ENCODE measurements around the gene ITPR2. TPM values are rescaled to one million over a fixed set of nuclear protein-coding genes. Genes with fewer than 3 reads are reported as not detected.
A peak's percentile ranks its signal among the peaks of the same experiment; 100 is the strongest.

Gene ITPR2
- total and polyA plus RNA-seq, 2 of the 8 experiments (the other 6 are each of a cell fraction or from before 2014, with no cell fraction given): 4.1 to 48.3 TPM

DNA sequence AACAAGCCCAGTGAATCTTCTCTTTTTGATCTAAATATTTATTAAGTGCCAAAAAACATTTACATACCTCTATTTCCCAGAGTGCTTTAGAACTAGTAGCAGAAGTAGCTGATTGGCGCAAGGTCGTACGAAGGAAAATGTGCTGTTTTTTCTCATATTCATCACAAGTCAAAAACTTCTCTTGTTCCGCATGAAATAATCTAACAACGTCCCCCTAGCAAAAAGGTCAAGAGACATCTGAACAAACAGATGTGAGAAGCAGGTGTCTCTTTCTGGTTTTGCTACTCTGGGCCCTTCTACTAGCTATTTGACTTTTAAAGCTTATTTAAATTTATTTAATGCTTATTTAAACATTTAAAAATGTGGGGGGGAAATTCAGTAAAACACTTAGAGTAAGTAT lies 117.8 kb downstream of the ITPR2 start:
- no peak overlapping the region for H3K4ac ChIP-seq (replicated peaks; ENCODE audit: insufficient read length, low read depth, low read length)
- H2BK5ac ChIP-seq (ENCODE audit: low read depth, low read length): no peak overlapping the region
- no peak overlapping the region for H3K18ac ChIP-seq (ENCODE audit: extremely low read depth, low read length)
- H3K23me2 ChIP-seq (ENCODE audit: low read depth, low read length): no peaks in the 10 kb centered on the region
- H4K8ac ChIP-seq (ENCODE audit: extremely low read depth, insufficient read depth, low read length): no peak overlapping the region
- H2BK120ac ChIP-seq (replicated peaks; ENCODE audit: low read depth, low read length): no peak overlapping the region
- H3K4me3 ChIP-seq (ENCODE audit: extremely low read depth in 1 of 4, insufficient read depth in 2 of 4, low read depth in 3 of 4, low read length in 4 of 4): no peak overlapping the region
- H2BK15ac ChIP-seq (ENCODE audit: low read length): no peak overlapping the region
- H3K36me3 ChIP-seq (ENCODE audit: control insufficient read depth in 2 of 4, insufficient read depth in 4 of 4, low read length in 3 of 4): peaks cover 0 to 2% (median under 1%) of the 10 kb centered on the region in 4 experiments; a peak in 2 of 8 replicates
- no peak overlapping the region for H2AFZ ChIP-seq (ENCODE audit: low read length)
- no peak overlapping the region for H2BK20ac ChIP-seq (ENCODE audit: low read length)
- no peak overlapping the region for H2AK5ac ChIP-seq (ENCODE audit: low read depth, low read length)
- no peaks in the 10 kb centered on the region for H3K27me3 ChIP-seq (replicated peaks in 1 of 4; ENCODE audit: control insufficient read depth in 3 of 4, extremely low read depth in 1 of 4, insufficient read depth in 3 of 4, low read length in 3 of 4)
- H3K27ac ChIP-seq (ENCODE audit: low read depth, low read length): no peak overlapping the region
- H3K23ac ChIP-seq (ENCODE audit: insufficient read length): no peak overlapping the region
- H4K20me1 ChIP-seq (replicated peaks in 1 of 2; ENCODE audit: control insufficient read depth in 1 of 2, insufficient read depth in 2 of 2, low read length in 2 of 2): no peaks in the 10 kb centered on the region
- no peak overlapping the region for H4K5ac ChIP-seq (ENCODE audit: insufficient read length, low read depth, low read length)
- no peaks in the 10 kb centered on the region for H3K9me3 ChIP-seq (ENCODE audit: insufficient read depth in 2 of 2, low read depth in 1 of 2, low read length in 1 of 2)
- no peak overlapping the region for H2BK12ac ChIP-seq (ENCODE audit: low read depth, low read length)
- H3K4me1 ChIP-seq (replicated peaks in 1 of 4; ENCODE audit: control insufficient read depth in 3 of 4, insufficient read depth in 4 of 4, low read length in 3 of 4): peaks cover 0 to 12% (median 3%) of the 10 kb centered on the region in 4 experiments; a peak in 4 of 7 replicates
- ChIA-PET CTCF (ENCODE audit: partially characterized antibody) (interaction anchor here (0.5 to 1.8 kb wide), 4 partner anchors 12 to 710 kb away, joined by 3 to 5 read pairs (median 4); no protein-coding TSS in a partner anchor), POLR2A (ENCODE audit: partially characterized antibody) (no interaction called here)
- no peak overlapping the region for H4K91ac ChIP-seq (replicated peaks; ENCODE audit: insufficient read length, low read length)
- H3K4me2 ChIP-seq (ENCODE audit: insufficient read depth in 1 of 2, low read depth in 2 of 2, low read length in 2 of 2): no peak overlapping the region
- TF ChIP-seq SAP30 (IDR thresholded peaks at IDR 0.05; ENCODE audit: insufficient read depth, insufficient replicate concordance, low read length) (no peak), PHF8 (conservative IDR thresholded peaks at IDR 0.05; ENCODE audit: low read depth, low read length) (no peak), CTBP2 (IDR thresholded peaks at IDR 0.05; ENCODE audit: borderline replicate concordance, insufficient read depth, insufficient read length, low read length) (no peak), JUND (IDR thresholded peaks at IDR 0.05; ENCODE audit: low read length) (no peak), RAD21 (IDR thresholded peaks at IDR 0.05 in 1 of 2, conservative IDR thresholded peaks at IDR 0.05 in 1 of 2; ENCODE audit: low read depth in 2 of 2, low read length in 2 of 2) (no peak), CREB1 (IDR thresholded peaks at IDR 0.05) (no peak), CHD1 (IDR thresholded peaks at IDR 0.05; ENCODE audit: low read depth, low read length) (no peak), SP4 (IDR thresholded peaks at IDR 0.05; ENCODE audit: low read length) (no peak)
- 95% methylated on average over 5 of the region's 5 CpGs; no CpG with 5 or more reads in 1 of the 2 experiments for WGBS, 2 experiments (ENCODE audit: extremely low coverage in 1 of 2, insufficient coverage in 1 of 2, insufficient read length in 1 of 2, insufficient replicate concordance in 2 of 2, low coverage in 1 of 2, low lambda C conversion rate in 2 of 2, missing lambda C conversion rate in 1 of 2)
- no peaks in the 10 kb centered on the region for H3K79me1 ChIP-seq (ENCODE audit: low read depth, low read length)
- peak overlapping the region in 1 of 4 experiments; percentile 49; a peak in 1 of 7 replicates for H3K9ac ChIP-seq (replicated peaks in 1 of 4; ENCODE audit: extremely low read depth in 1 of 4, low read depth in 3 of 4, low read length in 3 of 4)
- no peak overlapping the region for H3K14ac ChIP-seq (ENCODE audit: insufficient read length)
- H3K56ac ChIP-seq (replicated peaks; ENCODE audit: insufficient read length, low read depth, low read length): no peak overlapping the region
- DNase-seq (ENCODE audit: low read depth in 1 of 2, low spot score in 2 of 2): no peak
- FAIRE-seq: no peak
- H3K79me2 ChIP-seq (ENCODE audit: control insufficient read depth in 1 of 2, insufficient read depth in 2 of 2, low read length in 2 of 2): no peaks in the 10 kb centered on the region
